ENCODE results near the gene TESMIN. TPM values are rescaled to one million over a fixed set of nuclear protein-coding genes. Genes with fewer than 3 reads are reported as not detected.

TESMIN gene
- total RNA-seq, result 1.1 TPM

- no peak for DNase-seq
Measured at GRCh38 chr11:68751331-68751856, at the start of gene TESMIN. TESMIN (minus strand) TSS chr11:68751520; CDS start chr11:68750660, 860 bp downstream.

- DNase-seq, result no peak
Measured at GRCh38 chr11:68798221-68798813, 47.0 kb upstream of the TESMIN start.

GRCh38 chr11:68796801-68797200, 45.5 kb upstream of the TESMIN start:
- no peak for DNase-seq

- no peak for DNase-seq
Measured at GRCh38 chr11:68792400-68792966, 41.2 kb upstream of the TESMIN start.

- DNase-seq, result no peak
Measured at GRCh38 chr11:68784653-68785052, 33.3 kb upstream of the TESMIN start.

GRCh38 chr11:68783216-68783821, 32.0 kb upstream of the TESMIN start:
- no peak for DNase-seq

- DNase-seq, result no peak
Measured at GRCh38 chr11:68782711-68783110, 31.4 kb upstream of the TESMIN start.

GRCh38 chr11:68780829-68781228, 29.5 kb upstream of the TESMIN start:
- no peak for DNase-seq

- DNase-seq, result no peak
Measured at GRCh38 chr11:68778205-68778604, 26.9 kb upstream of the TESMIN start.

GRCh38 chr11:68776442-68777235, 25.3 kb upstream of the TESMIN start:
- DNase-seq, result no peak

GRCh38 chr11:68775951-68776388, 24.6 kb upstream of the TESMIN start:
- no peak for DNase-seq

GRCh38 chr11:68774194-68774585, 22.9 kb upstream of the TESMIN start:
- no peak for DNase-seq

GRCh38 chr11:68773521-68774193, 22.3 kb upstream of the TESMIN start:
- DNase-seq, result no peak

GRCh38 chr11:68772936-68773335, 21.6 kb upstream of the TESMIN start:
- no peak for DNase-seq

- no peak for DNase-seq
Measured at GRCh38 chr11:68770781-68771180, 19.5 kb upstream of the TESMIN start.

GRCh38 chr11:68767672-68768071, 16.4 kb upstream of the TESMIN start:
- DNase-seq, result no peak

GRCh38 chr11:68766786-68767185, 15.5 kb upstream of the TESMIN start:
- no peak for DNase-seq

- no peak for DNase-seq
Measured at GRCh38 chr11:68764746-68765145, 13.4 kb upstream of the TESMIN start.

GRCh38 chr11:68763926-68764657, 12.8 kb upstream of the TESMIN start:
- no peak for DNase-seq

GRCh38 chr11:68763181-68763721, 11.9 kb upstream of the TESMIN start:
- DNase-seq, result no peak

GRCh38 chr11:68762481-68762880, 11.2 kb upstream of the TESMIN start:
- no peak for DNase-seq

Data from skin of body (tissue), 2 donors.